T follicular helper cell (primary cell): ENCODE data around the gene KLHL11.
"Not testable (repeated sequence)": the region's sequence is repeated elsewhere in the genome, so short reads cannot be mapped to it uniquely, and the experiment has no call there.

Experiments used
- DNase-seq: peaks from one replicate; pipeline ENCODE4 v3.0.0-alpha.2; 2020; ENCODE audit warnings: low read depth

KLHL11 gene

GRCh38 chr17:41837761-41838538 is 27.3 kb downstream of the KLHL11 start, which contains the start of gene KLHL10:
Gene KLHL10 (plus strand): TSS chr17:41837825. CDS start chr17:41837933, 108 bp downstream.
- DNase-seq: no peak

DNA sequence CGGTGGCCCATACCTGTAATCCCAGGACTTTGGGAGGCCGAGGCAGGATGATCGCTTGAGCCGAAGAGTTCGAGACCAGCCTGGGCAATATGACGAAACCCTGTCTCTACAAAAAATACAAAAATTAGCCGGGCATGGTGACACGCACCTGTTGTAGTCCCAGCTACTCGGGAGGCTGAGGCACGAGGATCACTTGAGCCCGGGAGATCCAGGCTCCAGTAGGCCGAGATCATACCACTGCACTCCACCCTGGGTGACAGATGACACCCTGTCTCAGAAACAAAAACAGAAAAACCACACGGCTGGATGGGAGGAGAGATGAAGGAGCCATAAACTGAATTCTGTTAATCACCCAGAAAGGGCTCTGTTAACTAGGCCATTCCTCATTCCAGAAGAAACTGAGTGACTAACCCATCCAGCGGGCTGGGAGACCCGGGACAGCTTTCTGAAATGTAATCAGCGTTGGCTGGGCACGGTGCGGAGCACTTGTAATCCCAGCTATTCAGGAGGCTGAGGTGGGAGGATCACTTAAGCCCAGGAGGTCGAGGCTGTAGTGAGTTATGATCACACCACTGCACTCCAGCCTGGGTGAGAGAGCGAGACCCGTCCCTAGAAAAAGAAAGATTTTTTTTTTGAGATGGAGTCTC is 28.6 kb downstream of the KLHL11 start:
- no peak for DNase-seq

GRCh38 chr17:41835800-41836549 is 29.2 kb downstream of the KLHL11 start, which contains the start of gene NT5C3B:
Gene NT5C3B (minus strand): TSS chr17:41836232. CDS start chr17:41836193, 39 bp downstream.
- DNase-seq: peak; percentile 34

GRCh38 chr17:41835214-41835799 is 29.9 kb downstream of the KLHL11 start:
- DNase-seq: no peak

DNA sequence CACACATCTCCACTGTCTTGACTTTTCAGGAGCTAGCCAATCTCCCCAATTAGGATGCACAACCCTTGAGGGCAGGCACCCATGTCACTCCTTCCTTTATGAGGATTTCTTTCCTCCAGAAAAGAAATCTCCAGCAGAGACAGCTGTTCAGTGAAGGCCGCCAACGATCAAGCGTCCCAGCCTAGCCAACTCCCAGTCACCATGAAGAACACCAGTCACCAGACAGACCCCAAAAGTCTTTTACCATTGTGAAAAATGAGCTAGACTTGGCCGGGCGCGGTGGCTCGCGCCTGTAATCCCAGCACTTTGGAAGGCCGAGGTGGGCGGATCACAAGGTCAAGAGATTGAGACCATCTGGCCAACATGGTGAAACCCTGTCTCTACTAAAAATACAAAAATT is 35.3 kb downstream of the KLHL11 start:
- DNase-seq: not testable (repeated sequence)

GRCh38 chr17:41825175-41825845 is 39.9 kb downstream of the KLHL11 start:
- no peak for DNase-seq

GRCh38 chr17:41824086-41824485 is 41.1 kb downstream of the KLHL11 start:
- no peak for DNase-seq

- DNase-seq: no peak
Measured at GRCh38 chr17:41823580-41823979, 41.6 kb downstream of the KLHL11 start.

DNA sequence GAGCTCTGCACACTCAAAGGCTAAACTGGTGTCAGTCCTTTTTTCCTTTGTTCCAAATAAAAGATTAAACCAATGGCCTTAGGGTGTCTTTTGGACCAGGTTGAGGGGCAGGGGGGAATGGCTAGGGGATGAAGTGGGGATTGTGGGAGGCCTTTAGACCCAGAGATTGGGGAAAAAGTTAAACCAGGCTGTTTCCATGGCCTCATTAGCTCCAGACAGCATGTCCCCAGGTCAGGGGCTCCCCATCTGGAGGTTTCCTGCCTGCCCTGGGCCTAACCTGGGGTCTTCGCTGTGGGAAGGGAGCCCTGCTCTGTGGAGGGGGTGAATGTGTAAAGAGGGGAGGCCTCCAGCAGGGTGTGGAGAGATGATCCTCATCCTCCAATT is 42.1 kb downstream of the KLHL11 start:
- DNase-seq: no peak

GRCh38 chr17:41822216-41823140 is 42.7 kb downstream of the KLHL11 start:
- DNase-seq: no peak

DNA sequence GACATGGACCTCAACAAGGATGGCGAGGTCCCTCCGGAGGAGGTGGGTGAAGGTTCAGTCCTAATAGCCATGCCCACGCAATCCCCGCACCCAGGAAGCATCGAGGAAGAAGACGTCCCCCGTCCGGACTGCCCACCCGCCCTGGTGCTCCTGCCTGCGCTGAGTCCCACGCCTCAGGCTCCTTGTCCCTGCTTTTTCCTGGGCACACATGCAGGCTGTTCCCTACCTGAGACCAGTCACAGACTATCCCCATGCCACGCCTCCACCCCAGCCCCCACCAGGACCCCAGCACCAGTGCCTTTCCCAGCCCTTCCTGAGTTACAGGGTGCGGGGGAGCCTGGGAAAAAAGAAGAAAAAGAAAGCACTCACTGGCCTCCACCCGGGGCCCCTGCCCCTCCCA is 43.4 kb downstream of the KLHL11 start:
- DNase-seq: no peak

DNA sequence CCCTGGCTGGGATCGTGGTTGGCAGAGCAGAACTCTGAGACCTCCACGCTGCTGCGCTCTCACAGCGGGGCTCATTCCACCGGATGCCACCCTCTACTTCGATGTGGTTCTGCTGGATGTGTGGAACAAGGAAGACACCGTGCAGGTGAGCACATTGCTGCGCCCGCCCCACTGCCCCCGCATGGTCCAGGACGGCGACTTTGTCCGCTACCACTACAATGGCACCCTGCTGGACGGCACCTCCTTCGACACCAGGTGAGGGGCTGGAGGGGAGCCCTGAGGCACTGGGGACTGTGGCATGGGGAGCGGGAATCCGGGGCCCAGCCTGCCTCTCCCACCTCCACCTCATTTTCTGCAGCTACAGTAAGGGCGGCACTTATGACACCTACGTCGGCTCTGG is 47.2 kb downstream of the KLHL11 start:
- no peak for DNase-seq

GRCh38 chr17:41816637-41817320 is 48.4 kb downstream of the KLHL11 start:
- no peak for DNase-seq

DNA sequence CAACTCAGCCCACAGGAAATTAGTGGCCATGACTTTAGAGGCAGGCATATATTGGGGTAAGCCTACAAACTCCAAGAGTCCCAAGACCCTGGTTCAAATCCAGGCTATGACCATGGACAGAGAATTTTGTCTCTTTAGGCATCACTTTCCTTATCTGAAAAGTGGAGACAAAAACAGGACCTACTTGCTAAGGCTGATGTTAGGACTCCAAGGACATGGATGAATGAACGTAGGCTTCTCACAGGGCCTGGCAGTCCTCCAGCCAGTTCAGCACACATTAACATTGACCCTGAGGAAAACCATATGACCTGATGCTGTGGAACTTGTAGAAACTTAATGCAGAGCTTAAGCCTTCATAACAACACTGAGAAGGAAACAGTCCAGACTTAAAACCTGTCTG is 51.0 kb downstream of the KLHL11 start:
- no peak for DNase-seq

DNA sequence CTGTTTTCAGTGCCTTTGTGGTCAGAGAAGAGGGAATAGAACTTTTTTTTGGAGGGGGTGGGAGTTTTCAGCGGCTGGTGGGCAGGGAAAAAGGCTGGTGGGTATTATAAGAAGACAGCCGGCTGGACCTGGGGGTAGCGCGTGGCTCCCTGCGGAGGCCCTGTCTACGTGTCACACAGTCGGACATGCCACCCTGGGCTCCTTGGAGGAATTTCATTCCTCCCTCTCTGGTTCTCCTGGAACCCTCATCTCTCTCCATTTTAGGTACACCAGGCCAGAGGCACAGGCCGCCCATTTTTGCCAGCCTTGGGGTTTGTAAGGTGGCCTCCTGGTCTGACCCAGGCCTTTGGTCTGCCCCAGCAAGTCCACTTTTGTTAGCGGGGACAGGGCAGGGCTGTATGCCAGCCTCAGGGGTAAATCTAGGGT is 51.5 kb downstream of the KLHL11 start:
- no peak for DNase-seq

DNA sequence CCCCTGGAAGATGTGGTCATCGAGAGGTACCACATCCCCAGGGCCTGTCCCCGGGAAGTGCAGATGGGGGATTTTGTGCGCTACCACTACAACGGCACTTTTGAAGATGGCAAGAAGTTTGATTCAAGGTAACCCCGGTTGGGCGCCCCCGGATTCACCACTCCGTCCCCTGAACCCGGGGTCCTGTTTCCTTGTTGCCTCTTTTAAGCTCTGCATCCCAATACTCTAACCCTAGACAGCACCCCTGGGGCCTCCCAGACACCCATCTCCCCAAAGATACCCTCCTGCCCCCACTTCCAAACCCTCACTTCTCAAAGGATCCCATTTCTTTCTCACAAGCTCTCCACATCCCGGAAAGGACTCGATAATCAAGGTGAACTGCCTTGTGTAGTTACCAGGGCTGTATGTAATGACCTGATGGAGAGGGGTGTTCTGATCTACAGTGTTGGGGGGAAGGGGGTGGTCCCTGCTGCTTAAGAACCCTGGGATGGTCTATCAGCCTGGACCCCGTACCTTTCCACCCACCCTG is 52.0 kb downstream of the KLHL11 start:
- DNase-seq: no peak

DNA sequence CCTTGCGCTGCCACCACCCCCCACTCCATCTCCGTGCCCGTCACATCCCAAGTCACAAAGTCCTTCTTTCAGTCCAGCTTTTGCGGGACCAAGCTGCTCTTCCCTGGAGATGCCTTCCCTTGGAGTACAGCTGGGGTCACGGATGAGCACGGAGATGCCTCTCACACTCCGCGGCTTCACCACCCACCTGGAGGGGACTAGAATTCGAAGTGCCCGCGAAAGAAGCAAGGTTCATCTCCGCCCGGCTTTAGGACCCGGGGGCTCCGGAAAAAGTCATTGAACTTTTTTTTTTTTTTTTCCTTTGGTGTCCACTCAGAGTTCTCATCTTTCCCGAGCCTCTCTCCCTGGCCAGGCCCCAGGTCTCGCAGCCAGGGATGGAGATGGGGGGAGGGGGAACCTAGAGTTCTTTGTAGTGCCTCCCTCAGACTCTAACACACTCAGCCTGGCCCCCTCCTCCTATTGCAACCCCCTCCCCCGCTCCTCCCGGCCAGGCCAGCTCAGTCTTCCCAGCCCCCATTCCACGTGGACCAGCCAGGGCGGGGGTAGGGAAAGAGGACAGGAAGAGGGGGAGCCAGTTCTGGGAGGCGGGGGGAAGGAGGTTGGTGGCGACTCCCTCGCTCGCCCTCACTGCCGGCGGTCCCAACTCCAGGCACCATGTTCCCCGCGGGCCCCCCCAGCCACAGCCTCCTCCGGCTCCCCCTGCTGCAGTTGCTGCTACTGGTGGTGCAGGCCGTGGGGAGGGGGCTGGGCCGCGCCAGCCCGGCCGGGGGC is 52.7 kb downstream of the KLHL11 start, which contains the start of gene FKBP10:
FKBP10 (plus strand) TSS at position 624 of the 771 bp plus-strand sequence; CDS start at position 655, 31 bp downstream.
- no peak for DNase-seq

GRCh38 chr17:41811549-41812380 is 53.5 kb downstream of the KLHL11 start, which contains the start of gene P3H4:
Gene P3H4 (minus strand): TSS chr17:41811949. CDS start chr17:41811915, 34 bp downstream.
- DNase-seq: peak; percentile 58
